HS-5 (cell line): ENCODE results near the gene HSD17B3.
"Not testable (repeated sequence)": the region's sequence is repeated elsewhere in the genome, so short reads cannot be mapped to it uniquely, and the experiment has no call there.

Experiments used
- DNase-seq: peaks from one replicate; pipeline ENCODE4 v3.0.0-alpha.2; 2012; ENCODE audit warnings: low read depth

The HSD17B3 gene

GRCh38 chr9:96302021-96302420, at the start of gene HSD17B3:
TSS of gene HSD17B3 (minus strand) at chr9:96302176. CDS start at chr9:96302104, 72 bp downstream.
- no peak for DNase-seq

GRCh38 chr9:96350866-96351265, 48.9 kb upstream of the HSD17B3 start:
- no peak for DNase-seq

GRCh38 chr9:96348261-96348660, 46.3 kb upstream of the HSD17B3 start:
- DNase-seq = no peak

- DNase-seq = no peak
Measured at GRCh38 chr9:96345551-96345950, 43.6 kb upstream of the HSD17B3 start.

- DNase-seq = peak; percentile 63
Measured at GRCh38 chr9:96344458-96345180, 42.6 kb upstream of the HSD17B3 start.

- no peak for DNase-seq
Measured at GRCh38 chr9:96343515-96344360, 41.8 kb upstream of the HSD17B3 start.

- DNase-seq = no peak
Measured at GRCh38 chr9:96342571-96343245, 40.7 kb upstream of the HSD17B3 start.

GRCh38 chr9:96340707-96341106, 38.7 kb upstream of the HSD17B3 start:
- no peak for DNase-seq

GRCh38 chr9:96338299-96338698, 36.3 kb upstream of the HSD17B3 start:
- DNase-seq = no peak

GRCh38 chr9:96333958-96334357, 32.0 kb upstream of the HSD17B3 start:
- no peak for DNase-seq

GRCh38 chr9:96331236-96331947, 29.4 kb upstream of the HSD17B3 start:
- DNase-seq = no peak

GRCh38 chr9:96327694-96328352, 25.8 kb upstream of the HSD17B3 start:
- DNase-seq = peak; percentile 55

GRCh38 chr9:96323169-96323568, 21.2 kb upstream of the HSD17B3 start:
- DNase-seq = no peak

- DNase-seq = not testable (repeated sequence)
Measured at GRCh38 chr9:96322736-96323135, 20.8 kb upstream of the HSD17B3 start.

- not testable (repeated sequence) for DNase-seq
Measured at GRCh38 chr9:96322210-96322609, 20.2 kb upstream of the HSD17B3 start.

GRCh38 chr9:96321515-96321914, 19.5 kb upstream of the HSD17B3 start:
- DNase-seq = no peak

GRCh38 chr9:96320749-96321280, 18.8 kb upstream of the HSD17B3 start:
- no peak for DNase-seq

GRCh38 chr9:96318921-96319565, 17.1 kb upstream of the HSD17B3 start:
- DNase-seq = no peak

GRCh38 chr9:96317335-96317980, 15.5 kb upstream of the HSD17B3 start:
- DNase-seq = peak; percentile 28

- DNase-seq = no peak
Measured at GRCh38 chr9:96309850-96310249, 7.9 kb upstream of the HSD17B3 start.
